Brain microvascular endothelial cell (primary cell): ENCODE results near the gene SDK1.

Experiments
- DNase-seq: peaks from one replicate; pipeline ENCODE4 v3.0.0-alpha.2; 2020
- H3K27ac ChIP-seq: fragments of 250-450 bp; sonication (Bioruptor Pico); 2 replicates; pipeline ENCODE4 v1.5.1; 2020; ENCODE audit warnings: mild to moderate bottlenecking, moderate library complexity
- H3K27me3 ChIP-seq: fragments of 250-450 bp; sonication (Bioruptor Pico); replicated peaks from 2 replicates; pipeline ENCODE4 v1.5.1; 2020; ENCODE audit warnings: mild to moderate bottlenecking
- H3K36me3 ChIP-seq: fragments of 250-450 bp; sonication (Bioruptor Pico); replicated peaks from 2 replicates; pipeline ENCODE4 v1.5.1; 2020; ENCODE audit warnings: mild to moderate bottlenecking
- H3K4me3 ChIP-seq: 2 replicates; pipeline ENCODE4 v1.5.1; 2011; ENCODE audit warnings: low read depth, mild to moderate bottlenecking, control low read depth, low read length, moderate library complexity
- in situ Hi-C: cut with HindIII; loops from 2 replicates; pipeline ENCODE4 v1.10.0; 2017; ENCODE audit warnings: low sequenced_read_pairs, low pct_ligation_motif_present
- TF ChIP-seq, protein P1 (sequence below): IDR thresholded peaks from 2 replicates; pipeline ENCODE4 v1.5.1; 2011; ENCODE audit warnings: low read depth, mild to moderate bottlenecking, moderate library complexity, low read length, control low read depth, inconsistent platforms; ENCODE audit errors: missing control alignments

SDK1 gene

DNA sequence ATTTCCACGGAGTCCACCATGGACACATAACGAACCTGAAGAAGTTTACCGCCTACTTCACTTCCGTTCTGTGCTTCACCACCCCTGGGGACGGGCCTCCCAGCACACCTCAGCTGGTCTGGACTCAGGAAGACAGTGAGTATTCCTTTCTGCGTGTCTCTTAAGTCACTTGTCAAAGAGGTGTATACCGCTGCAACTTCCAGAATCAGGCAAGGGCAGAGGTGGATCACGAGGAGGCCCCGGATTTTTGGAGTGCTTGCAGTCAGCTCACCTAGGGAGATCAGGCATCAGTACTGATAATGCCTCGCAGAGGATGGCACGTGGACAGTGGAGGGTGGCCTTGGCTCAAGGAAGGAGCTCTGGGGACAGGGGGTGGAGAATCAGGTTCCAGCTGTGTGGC is 750.6 kb downstream of the SDK1 start:
- Histone ChIP-seq H3K36me3 (no peaks in the 10 kb centered on the region), H3K27ac (no peak overlapping the region), H3K27me3 (no peaks in the 10 kb centered on the region), H3K4me3 (no peak overlapping the region)
- TF ChIP-seq, protein P1, sequence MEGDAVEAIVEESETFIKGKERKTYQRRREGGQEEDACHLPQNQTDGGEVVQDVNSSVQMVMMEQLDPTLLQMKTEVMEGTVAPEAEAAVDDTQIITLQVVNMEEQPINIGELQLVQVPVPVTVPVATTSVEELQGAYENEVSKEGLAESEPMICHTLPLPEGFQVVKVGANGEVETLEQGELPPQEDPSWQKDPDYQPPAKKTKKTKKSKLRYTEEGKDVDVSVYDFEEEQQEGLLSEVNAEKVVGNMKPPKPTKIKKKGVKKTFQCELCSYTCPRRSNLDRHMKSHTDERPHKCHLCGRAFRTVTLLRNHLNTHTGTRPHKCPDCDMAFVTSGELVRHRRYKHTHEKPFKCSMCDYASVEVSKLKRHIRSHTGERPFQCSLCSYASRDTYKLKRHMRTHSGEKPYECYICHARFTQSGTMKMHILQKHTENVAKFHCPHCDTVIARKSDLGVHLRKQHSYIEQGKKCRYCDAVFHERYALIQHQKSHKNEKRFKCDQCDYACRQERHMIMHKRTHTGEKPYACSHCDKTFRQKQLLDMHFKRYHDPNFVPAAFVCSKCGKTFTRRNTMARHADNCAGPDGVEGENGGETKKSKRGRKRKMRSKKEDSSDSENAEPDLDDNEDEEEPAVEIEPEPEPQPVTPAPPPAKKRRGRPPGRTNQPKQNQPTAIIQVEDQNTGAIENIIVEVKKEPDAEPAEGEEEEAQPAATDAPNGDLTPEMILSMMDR: no peak
- in situ Hi-C loops: no loop called here
- DNase-seq: no peak

DNA sequence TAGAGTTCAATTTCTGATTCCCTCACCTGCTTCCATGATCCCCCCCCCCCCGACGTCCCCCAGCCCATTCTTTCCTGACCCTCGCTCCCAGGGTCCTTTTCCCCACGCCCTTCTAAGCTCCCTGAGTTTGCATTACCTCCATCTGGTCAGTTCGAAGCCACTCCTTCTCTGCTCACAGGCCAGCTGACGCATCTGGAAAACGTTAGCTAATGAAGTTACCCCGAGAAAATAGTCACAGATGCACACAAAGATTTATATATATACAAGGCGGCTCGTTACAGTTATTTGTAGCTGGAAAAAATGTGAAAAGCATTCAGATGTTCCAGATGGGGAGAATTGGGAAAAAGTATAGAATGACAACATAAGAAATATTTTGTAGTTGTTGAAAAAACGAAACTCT is 751.1 kb downstream of the SDK1 start:
- in situ Hi-C loops: no loop called here
- Histone ChIP-seq H3K36me3 (no peaks in the 10 kb centered on the region), H3K4me3 (no peak overlapping the region), H3K27me3 (no peaks in the 10 kb centered on the region), H3K27ac (no peak overlapping the region)
- TF ChIP-seq, protein P1: no peak
- no peak for DNase-seq

DNA sequence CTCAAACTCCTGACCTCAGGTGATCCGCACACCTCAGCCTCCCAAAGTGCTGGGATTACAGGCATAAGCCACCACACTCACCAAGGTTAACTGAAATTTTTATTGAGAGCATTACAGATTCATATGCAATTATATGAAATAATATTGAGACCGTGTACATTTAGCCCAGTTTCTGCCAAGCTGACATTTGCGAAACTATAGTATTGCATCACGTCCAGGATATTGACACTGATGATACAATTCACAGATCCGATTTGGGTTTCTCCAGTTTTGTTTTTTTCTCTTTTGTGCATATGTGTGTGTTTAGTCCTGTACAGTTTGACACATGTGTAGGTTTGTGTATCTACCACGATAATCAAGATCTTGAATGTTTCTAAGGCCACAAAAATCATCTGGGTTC is 753.1 kb downstream of the SDK1 start:
- TF ChIP-seq, protein P1: no peak
- no peaks in the 10 kb centered on the region for H3K36me3 ChIP-seq
- no peak for DNase-seq
- H3K27ac ChIP-seq: no peak overlapping the region
- no peak overlapping the region for H3K4me3 ChIP-seq
- H3K27me3 ChIP-seq: no peaks in the 10 kb centered on the region
- in situ Hi-C loops: no loop called here

DNA sequence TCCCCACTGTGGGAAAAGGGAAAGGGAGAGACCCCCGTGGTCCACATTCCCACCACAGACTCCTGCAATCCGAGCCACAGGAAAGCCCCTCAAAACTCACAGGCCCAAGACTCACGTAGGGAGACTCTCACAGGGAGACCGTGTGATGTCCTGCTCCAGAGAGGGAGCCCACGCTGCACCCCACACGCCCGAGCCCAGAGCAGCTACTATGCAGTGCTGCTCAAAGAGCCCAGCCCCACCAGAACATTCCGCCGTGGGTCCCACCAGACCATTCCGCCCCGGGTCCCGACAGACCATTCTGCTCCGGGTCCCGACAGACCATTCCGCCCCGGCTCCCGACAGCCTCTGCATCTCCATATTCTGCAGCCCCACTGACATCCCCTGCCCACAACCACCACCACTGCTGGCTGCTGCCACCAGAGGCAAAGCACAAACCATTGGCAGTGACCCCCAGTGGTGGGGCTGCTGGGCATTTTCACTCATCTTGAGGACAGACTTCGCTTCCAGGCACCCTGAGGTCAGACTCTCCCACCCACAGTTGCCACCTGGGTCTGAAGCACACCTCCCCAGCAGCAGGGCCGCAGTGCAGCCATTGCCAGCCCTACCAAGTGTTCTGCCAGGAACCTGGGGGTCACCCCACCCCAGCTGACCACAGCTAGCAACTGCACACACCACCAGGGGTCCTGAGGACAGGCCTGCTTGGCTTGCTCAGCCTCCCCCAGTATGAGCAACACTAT is 755.7 kb downstream of the SDK1 start:
- TF ChIP-seq, protein P1: no peak
- in situ Hi-C loops: no loop called here
- H3K27ac ChIP-seq: no peak overlapping the region

DNA sequence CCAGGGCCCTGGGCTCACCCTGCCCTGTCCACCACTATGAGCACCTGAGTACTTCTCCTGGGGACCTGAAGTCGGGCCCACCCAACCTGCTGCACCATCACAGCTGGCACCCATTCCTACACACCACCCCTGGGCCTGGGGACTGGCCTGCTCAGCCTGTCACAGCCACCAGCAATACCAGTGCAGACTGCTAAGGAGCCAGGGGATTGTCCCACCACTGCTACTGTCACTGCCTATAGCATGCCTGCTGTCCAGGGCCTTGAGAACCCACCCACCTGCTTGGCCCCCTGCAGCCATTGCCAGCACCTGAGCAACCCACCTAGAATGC is 756.2 kb downstream of the SDK1 start:
- TF ChIP-seq, protein P1: no peak
- Histone ChIP-seq H3K27me3 (no peaks in the 10 kb centered on the region), H3K4me3 (no peak overlapping the region), H3K27ac (no peak overlapping the region), H3K36me3 (no peaks in the 10 kb centered on the region)
- DNase-seq: no peak
- in situ Hi-C loops: no loop called here

More for the DNA sequence above, 755.7 kb downstream of the SDK1 start:
- Histone ChIP-seq H3K36me3 (no peaks in the 10 kb centered on the region), H3K4me3 (no peak overlapping the region), H3K27me3 (no peaks in the 10 kb centered on the region)
- no peak for DNase-seq

DNA sequence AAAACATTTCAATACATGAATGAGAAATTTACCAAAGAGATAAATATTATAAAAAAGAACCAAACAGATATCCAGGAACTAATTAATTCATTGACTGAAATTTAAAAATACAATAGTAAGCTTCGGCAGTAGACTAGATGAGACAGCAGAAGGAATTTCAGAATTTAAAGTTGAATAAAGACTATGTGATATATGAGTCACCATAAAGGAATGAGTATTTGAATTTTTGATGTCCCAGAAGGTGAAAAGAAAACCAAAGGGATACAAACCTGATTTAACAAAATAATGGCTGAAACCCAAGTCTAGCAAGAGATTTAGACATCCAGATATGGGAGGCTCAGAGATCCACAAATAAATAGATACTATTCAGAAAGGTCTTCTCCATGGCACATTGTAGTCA is 757.1 kb downstream of the SDK1 start:
- H3K36me3 ChIP-seq: no peaks in the 10 kb centered on the region
- TF ChIP-seq, protein P1: no peak
- H3K4me3 ChIP-seq: no peak overlapping the region
- no peaks in the 10 kb centered on the region for H3K27me3 ChIP-seq
- H3K27ac ChIP-seq: no peak overlapping the region
- DNase-seq: no peak
- in situ Hi-C loops: no loop called here
